Erythroblast (primary cell): Measurements from ENCODE around the gene PTPRN2.
"Not testable (repeated sequence)": the region's sequence is repeated elsewhere in the genome, so short reads cannot be mapped to it uniquely, and the experiment has no call there.

Experiments
- DNase-seq, 2 experiments: peaks; one replicate each; lab custom pipeline; 2025; lab: John Stamatoyannopoulos, UW
- GATA1 ChIP-seq: IDR thresholded peaks from 2 replicates; pipeline ENCODE4 v1.6.1; 2011; ENCODE audit warnings: low read depth, mild to moderate bottlenecking, control low read depth, low read length, moderate library complexity
- POLR2A ChIP-seq: IDR thresholded peaks from 2 replicates; pipeline ENCODE4 v1.6.1; 2011; ENCODE audit warnings: mild to moderate bottlenecking, low read length

Gene PTPRN2

DNA sequence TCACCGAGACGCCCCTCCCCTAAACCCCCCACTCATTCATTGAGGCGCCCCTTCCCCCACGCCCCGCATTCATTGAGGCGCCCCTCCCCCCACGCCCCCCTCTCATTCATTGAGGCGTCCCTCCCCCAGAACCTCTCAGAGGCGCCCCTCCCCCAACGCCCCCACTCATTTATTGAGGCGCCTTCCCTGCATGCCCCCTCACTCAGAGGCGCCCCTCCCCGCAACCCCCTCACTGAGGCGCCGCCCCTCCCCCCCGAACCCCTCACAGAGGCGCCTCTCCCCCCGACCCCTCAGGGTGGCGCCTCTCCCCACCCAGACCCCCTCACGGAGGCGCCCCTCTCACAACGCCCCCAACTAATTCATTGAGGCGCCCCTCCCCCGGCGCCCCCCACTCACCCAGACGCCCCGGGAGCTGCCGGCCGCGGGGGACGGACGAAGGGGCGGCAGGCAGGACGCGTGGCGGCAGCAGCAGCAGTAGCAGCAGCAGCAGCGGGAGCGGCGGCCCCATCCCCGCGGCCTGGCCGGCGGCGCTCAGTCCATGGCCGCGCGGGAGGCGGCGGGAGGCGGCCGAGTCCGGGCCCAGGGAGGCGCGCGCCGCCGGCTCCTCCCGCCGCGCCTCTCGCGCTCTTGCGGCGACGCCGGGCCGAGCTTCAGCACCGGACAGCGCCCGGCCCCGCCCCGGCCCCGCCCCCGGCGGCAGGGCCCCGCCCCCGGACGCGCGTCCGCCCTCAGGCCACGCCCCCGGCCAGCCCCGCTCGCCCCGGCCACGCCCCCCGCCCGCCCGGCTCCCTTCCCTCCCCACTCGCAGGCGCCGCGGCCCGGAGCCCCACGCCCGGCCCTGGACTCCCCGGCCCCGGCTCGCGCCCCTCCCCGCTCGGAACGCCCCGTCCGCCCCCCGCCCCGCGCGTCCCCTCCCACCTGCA lies at the start of gene PTPRN2:
TSS of gene PTPRN2 (minus strand) at position 662 of the 923 bp plus-strand sequence.
- DNase-seq = peak; percentile 73 to 79
- TF ChIP-seq GATA1 = no peak
- TF ChIP-seq POLR2A = no peak

DNA sequence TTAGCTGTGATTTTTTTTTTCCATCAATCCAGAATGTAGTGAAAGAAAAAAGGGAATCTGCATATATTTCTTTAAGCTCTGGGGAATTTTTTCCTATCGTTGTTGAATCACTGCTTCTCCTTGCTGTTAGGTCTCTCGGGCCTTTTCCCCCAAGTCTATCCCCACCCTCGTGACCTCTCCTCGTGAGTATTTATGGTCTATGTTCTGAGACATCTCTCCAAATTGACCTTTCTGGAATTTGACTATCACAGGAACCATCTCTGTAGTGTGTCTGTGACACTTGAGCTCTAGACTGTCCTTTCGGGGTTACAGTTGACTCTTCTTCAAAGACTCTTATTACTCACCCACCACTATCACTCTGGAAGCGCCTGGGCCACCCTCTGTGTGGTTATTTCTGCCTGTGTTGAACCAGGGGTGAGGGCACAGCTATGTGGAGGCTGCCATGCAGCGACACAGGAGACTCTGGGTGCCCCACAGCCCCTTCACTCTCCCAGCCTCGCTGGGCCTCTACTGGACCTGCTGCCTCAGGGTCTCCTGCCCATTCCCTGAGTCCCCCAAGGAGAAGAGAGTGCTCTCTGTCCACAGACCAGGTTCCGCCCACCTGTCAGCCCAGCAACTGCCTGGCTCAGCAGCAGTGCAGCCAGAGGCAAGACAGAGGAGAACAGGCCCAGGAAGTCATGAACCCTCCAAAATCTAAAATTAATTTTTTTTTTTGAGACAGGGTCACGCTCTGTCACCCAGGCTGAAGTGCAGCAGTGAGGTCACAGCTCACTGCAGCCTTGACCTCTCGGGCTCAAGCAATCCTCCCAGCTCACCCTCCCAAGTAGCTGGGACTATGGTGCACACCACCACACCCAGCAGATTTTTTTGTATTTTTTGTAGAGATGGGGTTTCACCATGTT lies 45.7 kb upstream of the PTPRN2 start:
- no peak for DNase-seq

DNA sequence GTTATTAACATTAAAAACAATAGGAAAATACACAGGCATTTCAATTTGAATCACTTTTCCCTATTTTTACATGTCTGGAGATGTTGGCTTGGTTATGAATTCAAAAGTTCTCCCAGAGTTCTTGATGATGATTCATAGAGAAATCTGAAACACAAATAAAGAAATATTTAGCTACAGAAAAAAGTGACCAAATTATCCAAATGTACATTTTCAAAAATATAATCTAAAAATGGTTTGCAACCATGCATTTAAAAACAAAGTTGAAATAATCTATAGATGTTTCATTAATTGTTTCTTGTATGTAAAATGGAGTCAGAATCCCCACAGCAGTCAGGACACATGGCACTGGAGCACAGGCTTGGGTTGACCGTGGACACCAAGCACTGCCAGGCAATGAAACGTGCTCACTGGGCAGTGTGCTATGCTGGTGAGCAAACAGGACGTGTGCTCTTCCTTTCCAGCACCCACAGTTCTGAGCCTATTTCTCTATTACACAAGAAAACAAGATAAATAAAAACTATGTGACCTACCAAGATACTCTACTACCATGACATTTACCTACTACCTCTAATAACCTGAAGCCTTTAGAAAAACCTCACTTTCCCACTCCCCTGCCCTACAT lies 44.1 kb upstream of the PTPRN2 start:
- DNase-seq = no peak
- TF ChIP-seq POLR2A (no peak), GATA1 (no peak)

More for the DNA sequence above, 45.7 kb upstream of the PTPRN2 start:
- TF ChIP-seq GATA1 (no peak), POLR2A (no peak)

DNA sequence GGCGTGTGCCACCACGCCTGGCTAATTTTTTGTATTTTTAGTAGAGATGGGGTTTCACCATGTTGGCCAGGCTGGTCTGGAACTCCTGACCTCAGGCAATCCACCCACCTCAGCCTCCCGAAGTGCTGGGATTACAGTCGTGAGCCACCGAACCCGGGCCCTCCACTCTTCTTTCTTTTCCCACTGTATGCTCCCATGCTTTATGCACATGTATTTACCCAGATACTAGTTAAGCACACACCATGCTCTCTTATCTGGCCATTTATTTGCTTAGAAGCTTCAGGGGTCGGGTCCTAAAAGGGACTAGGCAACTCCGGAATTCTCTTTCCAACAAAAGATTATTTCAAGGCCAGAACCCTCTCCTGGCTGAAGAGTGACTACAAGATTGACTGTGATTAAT lies 38.7 kb upstream of the PTPRN2 start:
- not testable (repeated sequence) for DNase-seq

DNA sequence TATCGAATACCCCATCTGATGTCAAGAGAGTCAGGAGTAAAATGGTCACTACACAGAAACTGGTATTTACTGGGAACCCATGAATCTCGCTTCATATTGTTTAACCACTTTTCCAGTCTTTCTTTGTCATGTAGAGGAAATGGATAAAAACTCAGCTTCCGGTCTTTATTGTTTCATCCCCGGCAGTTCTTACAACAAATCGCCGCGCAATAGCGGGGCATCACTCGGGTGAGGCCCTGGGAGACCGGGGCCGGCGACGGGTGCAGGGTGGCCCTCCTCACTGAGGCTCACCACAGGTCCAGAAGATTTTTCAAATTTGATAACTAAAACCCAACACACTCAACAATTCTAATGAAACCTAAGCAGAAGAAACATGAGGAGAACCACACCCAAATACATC lies 35.6 kb upstream of the PTPRN2 start:
- no peak for DNase-seq
- TF ChIP-seq POLR2A (no peak), GATA1 (no peak)

DNA sequence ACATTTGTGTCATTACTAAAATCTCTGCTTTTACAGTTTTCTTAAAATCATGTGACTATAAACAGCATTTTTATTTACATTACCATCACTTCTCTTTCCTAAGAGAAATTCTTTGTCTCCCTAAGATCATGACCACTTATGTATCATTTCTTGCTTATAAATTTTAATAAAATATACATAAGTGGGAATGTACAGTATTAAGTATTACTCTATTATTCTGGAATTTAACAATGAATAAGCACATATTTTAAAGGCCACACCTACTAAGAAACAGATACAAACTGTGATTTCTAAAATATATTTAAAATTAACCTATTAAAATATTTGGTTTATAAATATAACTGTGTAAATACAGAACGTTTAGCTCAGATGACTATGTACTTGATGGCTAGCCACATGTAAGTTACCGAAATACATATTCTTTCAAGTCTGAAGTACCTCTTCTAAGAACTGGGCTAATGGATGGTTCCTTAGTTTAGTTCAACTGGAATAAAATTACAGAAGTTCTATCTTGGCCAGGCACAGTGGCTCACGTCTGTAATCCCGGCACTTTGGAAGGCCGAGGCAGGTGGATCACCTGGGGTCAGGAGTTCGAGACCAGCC lies 33.3 kb upstream of the PTPRN2 start:
- no peak for DNase-seq
- TF ChIP-seq POLR2A = no peak
- no peak for TF ChIP-seq GATA1

DNA sequence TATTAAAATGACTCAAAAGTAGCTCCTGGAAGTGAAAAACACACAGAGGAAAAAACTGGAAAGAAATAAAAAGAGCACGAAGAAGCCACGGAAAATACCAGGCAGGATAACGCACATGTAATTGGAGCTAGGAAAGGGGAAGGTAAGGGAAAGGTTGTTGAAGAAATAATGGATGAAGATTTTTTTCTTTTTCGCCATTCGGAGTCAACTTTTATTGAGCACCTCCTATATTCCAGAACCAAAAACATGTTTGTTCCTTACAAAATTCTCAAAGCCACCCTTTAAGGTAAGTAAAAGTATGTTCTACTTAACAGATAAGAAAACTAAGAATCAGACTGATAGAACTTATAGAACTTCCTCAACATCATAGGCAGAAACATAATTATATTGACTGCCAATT lies 32.8 kb upstream of the PTPRN2 start:
- DNase-seq = no peak
- no peak for TF ChIP-seq GATA1

DNA sequence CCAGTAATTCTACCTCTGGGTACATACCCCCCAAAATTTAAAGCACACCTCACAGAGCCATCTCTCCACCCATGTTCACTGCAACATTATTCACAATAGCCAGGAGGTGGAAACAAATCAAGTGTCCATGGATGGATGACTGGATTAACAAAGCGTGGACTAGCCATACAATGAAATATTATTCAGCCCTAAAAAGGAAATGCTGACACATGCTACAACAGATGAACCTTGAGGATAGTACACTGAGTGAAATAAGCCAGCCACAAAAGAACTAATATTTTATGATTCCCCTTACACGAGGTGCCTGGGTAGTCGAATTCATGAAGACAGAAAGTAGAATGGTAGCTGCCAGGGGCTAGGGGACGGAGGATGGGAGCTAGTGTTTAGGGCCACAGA lies 31.1 kb upstream of the PTPRN2 start:
- TF ChIP-seq POLR2A = no peak
- no peak for TF ChIP-seq GATA1

DNA sequence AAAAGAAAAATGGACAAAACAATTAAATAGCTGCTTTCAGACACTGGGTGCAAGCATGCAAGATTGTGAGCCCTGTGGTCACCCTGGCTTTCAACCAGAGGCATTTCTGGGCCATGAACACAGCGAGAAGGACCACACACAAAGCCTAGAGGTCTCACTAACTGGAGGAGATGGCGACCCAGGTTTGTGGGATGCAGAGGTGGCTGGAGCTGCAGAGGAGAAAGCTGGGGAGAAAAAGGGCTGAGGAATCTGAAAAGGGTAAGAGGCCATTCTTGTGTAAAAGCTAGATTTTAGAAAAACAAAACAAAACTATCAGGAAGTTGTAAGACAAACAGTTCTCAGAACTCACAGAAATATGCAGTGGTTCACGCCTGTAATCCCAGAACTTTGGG lies 30.1 kb upstream of the PTPRN2 start:
- no peak for TF ChIP-seq POLR2A
- TF ChIP-seq GATA1 = no peak
- DNase-seq = no peak

More for the DNA sequence above, 31.1 kb upstream of the PTPRN2 start:
- no peak for DNase-seq

DNA sequence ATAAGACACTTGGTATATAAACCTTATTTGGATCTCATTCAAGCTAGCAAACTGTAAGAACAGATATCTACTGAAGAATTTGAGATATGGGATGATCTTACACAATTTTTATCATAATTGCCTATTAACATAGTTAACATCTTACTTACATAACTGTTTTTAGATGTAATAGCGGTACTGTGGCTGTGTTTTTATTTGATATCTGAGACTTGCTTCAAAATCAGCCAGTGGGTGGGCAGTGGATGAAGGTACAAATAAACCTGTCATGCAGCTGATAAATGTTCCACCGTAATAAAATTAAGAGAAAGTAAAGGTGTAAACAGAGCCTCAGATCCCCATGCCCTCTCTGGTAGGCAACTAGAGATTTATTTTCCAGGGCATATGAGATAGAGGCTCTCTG lies 28.4 kb upstream of the PTPRN2 start:
- TF ChIP-seq GATA1 = no peak
- no peak for DNase-seq

DNA sequence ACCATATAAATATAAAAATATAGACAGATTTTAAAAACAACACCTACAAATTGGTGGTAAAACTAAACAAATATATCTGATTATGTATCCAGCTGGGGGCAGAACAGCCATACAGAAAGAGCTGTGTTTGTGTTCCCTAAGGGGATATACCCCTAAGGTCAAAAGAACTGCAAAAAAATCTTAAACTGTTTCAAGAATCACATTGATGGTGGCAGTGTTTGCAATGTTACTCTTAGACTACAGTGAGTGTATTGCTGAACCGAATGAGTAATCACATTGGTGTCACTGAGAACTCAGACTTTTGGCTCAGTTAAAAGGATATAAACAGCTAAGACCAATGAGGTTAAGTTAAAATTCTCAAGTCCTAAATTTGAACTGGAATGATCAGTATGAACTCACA lies 27.1 kb upstream of the PTPRN2 start:
- no peak for TF ChIP-seq GATA1

DNA sequence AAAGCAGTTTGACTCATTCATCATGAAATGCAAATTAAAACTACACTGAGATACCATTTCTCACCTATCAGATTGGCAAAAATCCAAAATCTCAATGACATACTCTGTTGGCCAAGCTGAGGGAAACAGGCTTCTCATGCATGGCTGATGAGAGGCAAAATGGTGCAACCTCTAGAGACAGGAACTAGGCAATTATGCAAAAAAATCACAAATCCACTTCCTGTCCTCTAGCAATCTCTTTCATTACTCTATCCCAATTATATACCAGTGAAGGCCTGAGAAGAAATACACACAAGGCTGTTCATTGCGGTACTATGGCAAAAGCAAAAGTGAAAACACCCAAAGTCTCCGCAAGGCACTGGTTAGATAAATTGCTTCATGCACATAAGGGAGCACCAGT lies 25.9 kb upstream of the PTPRN2 start:
- TF ChIP-seq POLR2A (no peak), GATA1 (no peak)
- DNase-seq = peak; percentile 12 to 22

More for the DNA sequence above, 27.1 kb upstream of the PTPRN2 start:
- no peak for DNase-seq

DNA sequence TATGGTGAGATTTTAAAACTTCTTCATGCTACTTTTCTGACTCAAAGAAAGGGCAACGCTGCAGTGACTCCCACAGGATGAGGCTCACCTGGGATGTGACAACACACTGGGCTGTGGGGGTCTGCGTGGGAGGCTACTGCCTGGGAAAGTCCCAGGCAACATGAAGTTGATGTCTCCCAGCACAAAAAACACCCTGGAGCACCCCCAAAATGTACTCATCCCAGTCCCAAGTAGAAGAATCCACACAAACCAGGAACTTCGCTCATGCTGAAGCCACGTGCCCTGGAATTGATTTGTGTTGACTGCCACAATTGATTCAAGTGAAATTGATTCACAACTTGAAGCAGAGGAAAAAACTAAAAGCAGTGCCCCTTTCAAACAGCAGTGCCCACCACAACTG lies 24.9 kb upstream of the PTPRN2 start:
- DNase-seq = no peak
- TF ChIP-seq POLR2A (no peak), GATA1 (no peak)
